ENCODE measurements around the gene GLRX2. TPM values are rescaled to one million over a fixed set of nuclear protein-coding genes. Genes with fewer than 3 reads are reported as not detected.

Gene GLRX2
- total and polyA plus RNA-seq, 4 donors: 3.1 to 25.8 (median 7.8) TPM

DNA sequence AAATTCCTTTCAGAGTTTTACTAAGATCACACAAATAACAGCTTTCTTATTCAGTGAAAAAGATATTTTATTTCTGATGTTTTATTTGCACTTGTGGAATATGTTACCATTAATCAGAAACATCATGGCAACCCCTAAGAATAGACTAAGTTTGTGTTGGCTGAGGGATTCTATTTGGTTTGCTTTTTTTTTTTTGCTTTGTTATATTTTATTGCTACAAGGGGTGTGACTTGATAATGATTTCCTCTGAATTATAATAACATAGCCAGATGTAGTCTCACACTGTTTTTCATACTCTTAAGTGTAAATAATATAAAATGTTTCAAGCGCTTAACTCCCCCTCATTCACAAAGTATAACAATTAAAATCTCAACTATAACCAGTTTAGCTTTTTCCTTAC is 20.0 kb downstream of the GLRX2 start:
- Histone ChIP-seq H3K27ac (ENCODE audit: low read depth in 1 of 2, low read length in 2 of 2) (no peak overlapping the region), H3K36me3 (ENCODE audit: control insufficient read depth in 4 of 4, insufficient read depth in 3 of 4, low read depth in 1 of 4, low read length in 3 of 4) (peaks cover 0 to 33% (median 21%) of the 10 kb centered on the region in 4 donors), H3K9me3 (ENCODE audit: control insufficient read depth in 4 of 4, low read length in 3 of 4) (no peaks in the 10 kb centered on the region), H3K4me1 (ENCODE audit: control insufficient read depth in 4 of 4, insufficient read depth in 4 of 4, low read length in 3 of 4) (no peaks in the 10 kb centered on the region), H3K9ac (ENCODE audit: low read depth in 1 of 2, low read length in 2 of 2) (no peak overlapping the region), H3K4me3 (ENCODE audit: low read depth in 1 of 3, low read length in 3 of 3) (no peak overlapping the region), H3K27me3 (ENCODE audit: control insufficient read depth in 4 of 4, insufficient read depth in 4 of 4, low read length in 3 of 4) (no peaks in the 10 kb centered on the region)
- 93% methylated on average over 1 of the region's 1 CpG for WGBS
- no peak for DNase-seq (ENCODE audit: low spot score)
- no peak for TF ChIP-seq HNF4G (IDR thresholded peaks at IDR 0.05)

DNA sequence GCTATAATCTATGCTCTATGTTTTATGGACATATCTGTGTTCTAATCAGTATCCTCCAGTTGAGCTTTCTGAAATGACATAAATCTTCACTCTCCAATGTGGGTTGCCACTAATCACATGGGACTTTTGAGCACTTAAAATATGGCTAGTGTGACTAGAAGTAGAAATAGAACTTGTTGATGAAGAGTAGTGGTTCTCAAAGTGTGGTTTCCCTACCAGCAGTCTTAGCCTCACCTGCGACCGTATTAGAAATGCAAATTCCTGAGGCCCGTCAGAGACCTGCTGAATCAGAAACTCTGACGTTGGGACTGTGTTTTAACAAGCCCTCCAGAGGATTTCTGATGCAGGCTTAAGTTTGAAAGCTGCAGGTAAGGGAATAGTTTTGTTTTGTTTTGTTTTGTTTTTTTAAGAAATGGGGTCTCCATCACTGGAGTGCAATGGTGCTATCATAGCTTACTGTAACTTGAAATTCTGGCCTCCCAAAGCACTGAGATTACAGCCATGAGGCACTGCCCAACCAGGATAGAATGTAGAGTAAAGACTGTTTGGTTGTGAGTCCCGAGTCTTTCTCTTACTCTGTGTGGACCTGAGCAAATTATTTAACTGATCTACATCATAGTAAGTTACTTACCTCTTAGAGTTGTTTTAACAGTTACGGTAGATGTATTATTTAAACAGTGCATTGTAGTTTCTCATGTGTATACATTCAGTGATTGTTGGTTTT is 21.7 kb downstream of the GLRX2 start:
- Histone ChIP-seq H3K27me3 (ENCODE audit: control insufficient read depth in 4 of 4, insufficient read depth in 4 of 4, low read length in 3 of 4) (no peaks in the 10 kb centered on the region), H3K36me3 (ENCODE audit: control insufficient read depth in 4 of 4, insufficient read depth in 3 of 4, low read depth in 1 of 4, low read length in 3 of 4) (peaks cover 0 to 36% (median 23%) of the 10 kb centered on the region in 4 donors), H3K4me3 (ENCODE audit: low read depth in 1 of 3, low read length in 3 of 3) (no peak overlapping the region), H3K9me3 (ENCODE audit: control insufficient read depth in 4 of 4, low read length in 3 of 4) (no peaks in the 10 kb centered on the region), H3K27ac (ENCODE audit: low read depth in 1 of 2, low read length in 2 of 2) (no peak overlapping the region), H3K9ac (ENCODE audit: low read depth in 1 of 2, low read length in 2 of 2) (no peak overlapping the region), H3K4me1 (ENCODE audit: control insufficient read depth in 4 of 4, insufficient read depth in 4 of 4, low read length in 3 of 4) (no peaks in the 10 kb centered on the region)
- no peak for DNase-seq (ENCODE audit: low spot score)
- TF ChIP-seq NR2F2 (IDR thresholded peaks at IDR 0.05): no peak
- TF ChIP-seq, protein P1, sequence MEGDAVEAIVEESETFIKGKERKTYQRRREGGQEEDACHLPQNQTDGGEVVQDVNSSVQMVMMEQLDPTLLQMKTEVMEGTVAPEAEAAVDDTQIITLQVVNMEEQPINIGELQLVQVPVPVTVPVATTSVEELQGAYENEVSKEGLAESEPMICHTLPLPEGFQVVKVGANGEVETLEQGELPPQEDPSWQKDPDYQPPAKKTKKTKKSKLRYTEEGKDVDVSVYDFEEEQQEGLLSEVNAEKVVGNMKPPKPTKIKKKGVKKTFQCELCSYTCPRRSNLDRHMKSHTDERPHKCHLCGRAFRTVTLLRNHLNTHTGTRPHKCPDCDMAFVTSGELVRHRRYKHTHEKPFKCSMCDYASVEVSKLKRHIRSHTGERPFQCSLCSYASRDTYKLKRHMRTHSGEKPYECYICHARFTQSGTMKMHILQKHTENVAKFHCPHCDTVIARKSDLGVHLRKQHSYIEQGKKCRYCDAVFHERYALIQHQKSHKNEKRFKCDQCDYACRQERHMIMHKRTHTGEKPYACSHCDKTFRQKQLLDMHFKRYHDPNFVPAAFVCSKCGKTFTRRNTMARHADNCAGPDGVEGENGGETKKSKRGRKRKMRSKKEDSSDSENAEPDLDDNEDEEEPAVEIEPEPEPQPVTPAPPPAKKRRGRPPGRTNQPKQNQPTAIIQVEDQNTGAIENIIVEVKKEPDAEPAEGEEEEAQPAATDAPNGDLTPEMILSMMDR (IDR thresholded peaks at IDR 0.05; ENCODE audit: low read depth, low read length, missing input control): no peak
- TF ChIP-seq HNF4G (IDR thresholded peaks at IDR 0.05): no peak
- TF ChIP-seq JUND (IDR thresholded peaks at IDR 0.05): no peak
- no peak for TF ChIP-seq EGR1 (IDR thresholded peaks at IDR 0.05; ENCODE audit: low read depth in 2 of 2)
- TF ChIP-seq, protein P2, sequence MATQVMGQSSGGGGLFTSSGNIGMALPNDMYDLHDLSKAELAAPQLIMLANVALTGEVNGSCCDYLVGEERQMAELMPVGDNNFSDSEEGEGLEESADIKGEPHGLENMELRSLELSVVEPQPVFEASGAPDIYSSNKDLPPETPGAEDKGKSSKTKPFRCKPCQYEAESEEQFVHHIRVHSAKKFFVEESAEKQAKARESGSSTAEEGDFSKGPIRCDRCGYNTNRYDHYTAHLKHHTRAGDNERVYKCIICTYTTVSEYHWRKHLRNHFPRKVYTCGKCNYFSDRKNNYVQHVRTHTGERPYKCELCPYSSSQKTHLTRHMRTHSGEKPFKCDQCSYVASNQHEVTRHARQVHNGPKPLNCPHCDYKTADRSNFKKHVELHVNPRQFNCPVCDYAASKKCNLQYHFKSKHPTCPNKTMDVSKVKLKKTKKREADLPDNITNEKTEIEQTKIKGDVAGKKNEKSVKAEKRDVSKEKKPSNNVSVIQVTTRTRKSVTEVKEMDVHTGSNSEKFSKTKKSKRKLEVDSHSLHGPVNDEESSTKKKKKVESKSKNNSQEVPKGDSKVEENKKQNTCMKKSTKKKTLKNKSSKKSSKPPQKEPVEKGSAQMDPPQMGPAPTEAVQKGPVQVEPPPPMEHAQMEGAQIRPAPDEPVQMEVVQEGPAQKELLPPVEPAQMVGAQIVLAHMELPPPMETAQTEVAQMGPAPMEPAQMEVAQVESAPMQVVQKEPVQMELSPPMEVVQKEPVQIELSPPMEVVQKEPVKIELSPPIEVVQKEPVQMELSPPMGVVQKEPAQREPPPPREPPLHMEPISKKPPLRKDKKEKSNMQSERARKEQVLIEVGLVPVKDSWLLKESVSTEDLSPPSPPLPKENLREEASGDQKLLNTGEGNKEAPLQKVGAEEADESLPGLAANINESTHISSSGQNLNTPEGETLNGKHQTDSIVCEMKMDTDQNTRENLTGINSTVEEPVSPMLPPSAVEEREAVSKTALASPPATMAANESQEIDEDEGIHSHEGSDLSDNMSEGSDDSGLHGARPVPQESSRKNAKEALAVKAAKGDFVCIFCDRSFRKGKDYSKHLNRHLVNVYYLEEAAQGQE (IDR thresholded peaks at IDR 0.05): no peak
- no peak for TF ChIP-seq TAF1 (conservative IDR thresholded peaks at IDR 0.05)
- no peak for TF ChIP-seq SP1 (IDR thresholded peaks at IDR 0.05)
- no peak for TF ChIP-seq RAD21 (IDR thresholded peaks at IDR 0.05)
- TF ChIP-seq FOXA1 (IDR thresholded peaks at IDR 0.05): no peak
- TF ChIP-seq, protein P3, sequence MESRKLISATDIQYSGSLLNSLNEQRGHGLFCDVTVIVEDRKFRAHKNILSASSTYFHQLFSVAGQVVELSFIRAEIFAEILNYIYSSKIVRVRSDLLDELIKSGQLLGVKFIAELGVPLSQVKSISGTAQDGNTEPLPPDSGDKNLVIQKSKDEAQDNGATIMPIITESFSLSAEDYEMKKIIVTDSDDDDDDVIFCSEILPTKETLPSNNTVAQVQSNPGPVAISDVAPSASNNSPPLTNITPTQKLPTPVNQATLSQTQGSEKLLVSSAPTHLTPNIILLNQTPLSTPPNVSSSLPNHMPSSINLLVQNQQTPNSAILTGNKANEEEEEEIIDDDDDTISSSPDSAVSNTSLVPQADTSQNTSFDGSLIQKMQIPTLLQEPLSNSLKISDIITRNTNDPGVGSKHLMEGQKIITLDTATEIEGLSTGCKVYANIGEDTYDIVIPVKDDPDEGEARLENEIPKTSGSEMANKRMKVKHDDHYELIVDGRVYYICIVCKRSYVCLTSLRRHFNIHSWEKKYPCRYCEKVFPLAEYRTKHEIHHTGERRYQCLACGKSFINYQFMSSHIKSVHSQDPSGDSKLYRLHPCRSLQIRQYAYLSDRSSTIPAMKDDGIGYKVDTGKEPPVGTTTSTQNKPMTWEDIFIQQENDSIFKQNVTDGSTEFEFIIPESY (IDR thresholded peaks at IDR 0.05): no peak
- no peak for TF ChIP-seq RXRA (IDR thresholded peaks at IDR 0.05)
- TF ChIP-seq, protein P4, sequence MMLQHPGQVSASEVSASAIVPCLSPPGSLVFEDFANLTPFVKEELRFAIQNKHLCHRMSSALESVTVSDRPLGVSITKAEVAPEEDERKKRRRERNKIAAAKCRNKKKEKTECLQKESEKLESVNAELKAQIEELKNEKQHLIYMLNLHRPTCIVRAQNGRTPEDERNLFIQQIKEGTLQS (IDR thresholded peaks at IDR 0.05): no peak
- WGBS: 94% methylated on average over 6 of the region's 6 CpGs

Measured in liver (tissue), 9 donors.